Activated T-helper 1 cell treated with Interleukin-2 at 50 U/mL for 16 hours (primary cell): Measurements from ENCODE around the gene XRCC4.

Experiments used
- DNase-seq: peaks from one replicate; pipeline ENCODE4 v3.0.0-alpha.2; 2020; ENCODE audit warnings: low read depth

Gene XRCC4

GRCh38 chr5:83388608-83389007 lies 311.3 kb downstream of the XRCC4 start:
- no peak for DNase-seq

- DNase-seq, result no peak
These were observed 315.6 kb downstream of the XRCC4 start for GRCh38 chr5:83392766-83393503.

GRCh38 chr5:83393504-83393866 lies 316.1 kb downstream of the XRCC4 start:
- DNase-seq, result no peak

GRCh38 chr5:83394190-83394589 lies 316.8 kb downstream of the XRCC4 start:
- no peak for DNase-seq

- no peak for DNase-seq
These were observed 319.3 kb downstream of the XRCC4 start for GRCh38 chr5:83396662-83397061.

- DNase-seq, result no peak
These were observed 320.3 kb downstream of the XRCC4 start for GRCh38 chr5:83397658-83398057.

- DNase-seq, result no peak
These were observed 322.9 kb downstream of the XRCC4 start for GRCh38 chr5:83400241-83400640.

- DNase-seq, result no peak
These were observed 323.4 kb downstream of the XRCC4 start for GRCh38 chr5:83400701-83401100.

- no peak for DNase-seq
These were observed 323.9 kb downstream of the XRCC4 start for GRCh38 chr5:83401122-83401731.

- no peak for DNase-seq
These were observed 324.4 kb downstream of the XRCC4 start for GRCh38 chr5:83401775-83402174.
